OCI-LY3 (cell line): ENCODE results near the gene PMAIP1.

Experiments used
- H2AFZ ChIP-seq: fragments of 200-600, 300-600 bp; shearing (Covaris generic); 2 replicates; pipeline ENCODE4 v1.6.0; 2014; ENCODE audit warnings: antibody characterized with exemption, low read depth, low read length
- H3K27ac ChIP-seq: fragments of 200-600, 300-600 bp; sonication (generic); 2 replicates; pipeline ENCODE4 v1.5.1; 2014; ENCODE audit warnings: mild to moderate bottlenecking, low read length, moderate library complexity, mixed read lengths
- H3K27me3 ChIP-seq: fragments of 200-600, 300-600 bp; sonication (generic); 2 replicates; pipeline ENCODE4 v1.6.1; 2014; ENCODE audit warnings: low read depth, low read length, mixed read lengths
- H3K36me3 ChIP-seq: fragments of 200-600, 300-600 bp; sonication (generic); replicated peaks from 2 replicates; pipeline ENCODE3; 2014; ENCODE audit warnings: low read depth, low read length, mixed read lengths
- H3K4me1 ChIP-seq: fragments of 300-600, 200-600 bp; sonication (generic); 2 replicates; pipeline ENCODE4 v1.6.1; 2014; ENCODE audit warnings: low read length, mixed read lengths
- H3K4me2 ChIP-seq: fragments of 200-600, 300-600 bp; sonication (generic); 2 replicates; pipeline ENCODE4 v1.6.1; 2014; ENCODE audit warnings: low read length, mixed read lengths
- H3K4me3 ChIP-seq: fragments of 300-600, 200-600 bp; sonication (generic); 2 replicates; pipeline ENCODE4 v1.5.1; 2014; ENCODE audit warnings: antibody characterized with exemption, mild to moderate bottlenecking, low read length, moderate library complexity
- H3K79me2 ChIP-seq: fragments of 300-600, 200-600 bp; shearing (Covaris generic); 2 replicates; pipeline ENCODE4 v1.6.1; 2014; ENCODE audit warnings: mild to moderate bottlenecking, low read length, mixed read lengths
- H3K9ac ChIP-seq: fragments of 300-600, 200-600 bp; shearing (Covaris generic); 2 replicates; pipeline ENCODE4 v1.6.0; 2014; ENCODE audit warnings: mild to moderate bottlenecking, low read length, moderate library complexity
- H3K9me3 ChIP-seq: fragments of 200-600, 300-600 bp; shearing (Covaris generic); 2 replicates; pipeline ENCODE4 v1.6.1; 2014; ENCODE audit warnings: low read length, mixed read lengths; ENCODE audit not compliant: insufficient read depth
- H4K20me1 ChIP-seq: fragments of 200-600, 300-600 bp; sonication (generic); 2 replicates; pipeline ENCODE4 v1.6.1; 2016; ENCODE audit warnings: low read length, mixed read lengths; ENCODE audit not compliant: insufficient read depth
- EZH2phosphoT487 ChIP-seq: fragments of 200-600 bp; shearing (Covaris generic); IDR thresholded peaks from 2 replicates; pipeline ENCODE4 v1.6.1; 2018; ENCODE audit warnings: antibody characterized with exemption, mixed run types, low read depth
- TF ChIP-seq, protein P1 (sequence below): fragments of 200-600, 300-600 bp; sonication (generic); IDR thresholded peaks from 2 replicates; pipeline ENCODE4 v1.5.1; 2014; ENCODE audit warnings: antibody characterized with exemption, low read length, low read depth

The PMAIP1 gene

DNA sequence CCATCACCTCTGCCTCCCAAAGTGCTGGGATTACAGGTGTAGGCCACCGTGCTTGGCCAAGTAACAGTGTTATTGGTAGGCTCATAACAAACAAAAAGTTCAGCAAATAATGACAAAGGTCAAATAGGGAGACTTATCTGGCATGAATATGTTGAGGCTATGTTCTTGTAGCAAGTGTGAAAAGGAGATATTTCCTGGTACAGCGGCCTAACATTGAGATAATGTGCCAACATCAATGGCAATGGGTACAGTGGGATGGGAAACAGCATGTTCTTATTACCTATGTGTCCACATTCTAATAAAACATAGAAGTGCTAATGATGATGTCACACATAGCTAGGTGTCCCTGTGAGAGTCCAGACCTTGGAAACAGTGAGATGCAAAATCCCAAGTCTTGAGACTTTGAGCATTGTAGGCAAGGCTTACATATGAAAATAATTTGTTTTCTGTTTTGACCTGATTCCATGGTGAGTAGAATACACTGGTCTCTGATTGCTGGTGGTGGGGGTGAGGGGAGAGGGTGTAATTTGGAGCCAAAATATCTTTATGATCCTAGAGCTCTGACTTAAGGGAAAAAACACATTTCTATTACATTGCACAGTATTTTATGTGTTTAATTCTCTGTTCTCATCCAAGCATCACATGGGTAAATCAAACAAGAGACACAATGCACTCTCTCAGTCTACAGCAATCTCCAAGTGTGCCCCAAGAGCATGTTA, 33.1 kb upstream of the PMAIP1 start:
- H3K27ac ChIP-seq: no peak overlapping the region

DNA sequence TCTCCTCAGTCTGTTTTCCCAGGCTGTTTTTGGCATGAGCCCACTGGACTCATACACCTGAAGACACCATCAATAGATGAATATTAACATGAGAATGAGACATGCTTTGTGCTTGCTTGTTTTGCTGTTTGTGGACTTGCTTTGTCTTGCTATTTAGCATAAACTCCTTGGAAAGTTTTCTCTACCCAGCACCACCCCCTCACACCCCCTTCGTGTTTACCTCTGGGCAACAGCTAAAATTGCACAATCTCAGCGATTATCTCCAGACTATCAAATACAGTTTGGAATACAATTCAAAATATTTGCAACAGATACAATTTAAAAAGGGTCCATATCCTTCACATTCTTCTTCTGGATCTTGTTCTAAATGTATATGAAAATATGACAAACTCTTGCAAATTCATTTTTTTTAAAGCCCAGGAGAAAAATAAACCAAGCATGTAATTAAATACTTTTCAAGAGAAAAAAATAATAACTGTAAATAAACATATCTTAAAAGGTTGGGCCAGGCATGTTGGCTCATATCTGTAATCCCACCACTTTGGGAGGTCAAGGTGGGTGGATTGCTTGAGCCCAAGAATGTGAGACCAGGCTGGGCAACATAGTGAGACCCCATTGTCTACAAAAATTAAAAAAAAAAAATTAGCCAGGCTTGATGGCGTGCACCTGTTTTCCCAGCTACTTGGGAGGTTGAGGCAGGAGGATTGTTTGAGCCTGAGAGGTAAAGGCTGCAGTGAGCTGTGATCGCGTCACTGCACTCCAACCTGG, 32.3 kb upstream of the PMAIP1 start:
- Histone ChIP-seq H3K9ac (no peak overlapping the region), H3K4me1 (peaks cover 4% of the 10 kb centered on the region), H3K27me3 (no peaks in the 10 kb centered on the region), H2AFZ (no peak overlapping the region), H3K27ac (no peak overlapping the region), H4K20me1 (no peaks in the 10 kb centered on the region), H3K36me3 (no peaks in the 10 kb centered on the region), H3K4me2 (no peak overlapping the region), H3K79me2 (no peaks in the 10 kb centered on the region), H3K9me3 (peaks cover 1% of the 10 kb centered on the region; the same call in 1 of the 2 replicates), H3K4me3 (no peak overlapping the region)
- TF ChIP-seq EZH2phosphoT487: no peak
- TF ChIP-seq, protein P1, sequence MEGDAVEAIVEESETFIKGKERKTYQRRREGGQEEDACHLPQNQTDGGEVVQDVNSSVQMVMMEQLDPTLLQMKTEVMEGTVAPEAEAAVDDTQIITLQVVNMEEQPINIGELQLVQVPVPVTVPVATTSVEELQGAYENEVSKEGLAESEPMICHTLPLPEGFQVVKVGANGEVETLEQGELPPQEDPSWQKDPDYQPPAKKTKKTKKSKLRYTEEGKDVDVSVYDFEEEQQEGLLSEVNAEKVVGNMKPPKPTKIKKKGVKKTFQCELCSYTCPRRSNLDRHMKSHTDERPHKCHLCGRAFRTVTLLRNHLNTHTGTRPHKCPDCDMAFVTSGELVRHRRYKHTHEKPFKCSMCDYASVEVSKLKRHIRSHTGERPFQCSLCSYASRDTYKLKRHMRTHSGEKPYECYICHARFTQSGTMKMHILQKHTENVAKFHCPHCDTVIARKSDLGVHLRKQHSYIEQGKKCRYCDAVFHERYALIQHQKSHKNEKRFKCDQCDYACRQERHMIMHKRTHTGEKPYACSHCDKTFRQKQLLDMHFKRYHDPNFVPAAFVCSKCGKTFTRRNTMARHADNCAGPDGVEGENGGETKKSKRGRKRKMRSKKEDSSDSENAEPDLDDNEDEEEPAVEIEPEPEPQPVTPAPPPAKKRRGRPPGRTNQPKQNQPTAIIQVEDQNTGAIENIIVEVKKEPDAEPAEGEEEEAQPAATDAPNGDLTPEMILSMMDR: no peak

More for the DNA sequence above, 33.1 kb upstream of the PMAIP1 start:
- Histone ChIP-seq H3K79me2 (no peaks in the 10 kb centered on the region), H3K9me3 (peaks cover 4% of the 10 kb centered on the region; the same call in 1 of the 2 replicates), H3K27me3 (no peaks in the 10 kb centered on the region), H3K9ac (no peak overlapping the region), H3K4me1 (peaks cover 11% of the 10 kb centered on the region), H4K20me1 (no peaks in the 10 kb centered on the region), H3K4me3 (no peak overlapping the region), H3K4me2 (no peak overlapping the region), H3K36me3 (no peaks in the 10 kb centered on the region), H2AFZ (no peak overlapping the region)
- TF ChIP-seq, protein P1: no peak
- TF ChIP-seq EZH2phosphoT487: no peak

DNA sequence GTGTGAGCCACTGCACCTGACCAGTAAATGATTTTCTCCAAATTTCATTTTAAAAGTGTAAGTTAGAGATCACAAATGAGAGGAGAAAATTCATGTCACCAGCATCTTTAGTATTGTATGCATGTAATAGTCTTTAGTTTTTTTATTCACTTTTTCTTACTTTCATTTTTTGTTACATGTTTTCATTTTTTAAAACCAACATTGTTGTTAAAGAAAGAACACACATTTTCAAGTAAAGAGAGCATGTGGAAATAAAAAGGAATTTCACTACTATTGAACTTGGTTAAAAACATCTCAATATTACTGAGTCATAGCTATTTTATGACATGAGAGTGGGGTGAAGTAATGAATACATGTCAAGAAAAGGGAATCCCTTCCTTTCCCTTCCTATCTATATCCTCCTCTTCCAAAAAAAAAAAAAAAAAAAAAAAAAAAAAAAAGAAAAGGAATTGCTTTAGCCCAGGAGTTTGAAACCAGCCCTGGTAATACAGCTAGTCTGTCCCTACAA, 29.1 kb upstream of the PMAIP1 start:
- no peak overlapping the region for H3K9ac ChIP-seq
- H2AFZ ChIP-seq: no peak overlapping the region
- no peak overlapping the region for H3K4me3 ChIP-seq
- TF ChIP-seq, protein P1: no peak
- TF ChIP-seq EZH2phosphoT487: no peak
- H3K9me3 ChIP-seq: no peaks in the 10 kb centered on the region
- H3K4me1 ChIP-seq: peaks cover 12% of the 10 kb centered on the region
- H3K4me2 ChIP-seq: no peak overlapping the region
- H4K20me1 ChIP-seq: no peaks in the 10 kb centered on the region
- H3K27ac ChIP-seq: no peak overlapping the region
- H3K27me3 ChIP-seq: no peaks in the 10 kb centered on the region
- H3K36me3 ChIP-seq: no peaks in the 10 kb centered on the region
- H3K79me2 ChIP-seq: no peaks in the 10 kb centered on the region

DNA sequence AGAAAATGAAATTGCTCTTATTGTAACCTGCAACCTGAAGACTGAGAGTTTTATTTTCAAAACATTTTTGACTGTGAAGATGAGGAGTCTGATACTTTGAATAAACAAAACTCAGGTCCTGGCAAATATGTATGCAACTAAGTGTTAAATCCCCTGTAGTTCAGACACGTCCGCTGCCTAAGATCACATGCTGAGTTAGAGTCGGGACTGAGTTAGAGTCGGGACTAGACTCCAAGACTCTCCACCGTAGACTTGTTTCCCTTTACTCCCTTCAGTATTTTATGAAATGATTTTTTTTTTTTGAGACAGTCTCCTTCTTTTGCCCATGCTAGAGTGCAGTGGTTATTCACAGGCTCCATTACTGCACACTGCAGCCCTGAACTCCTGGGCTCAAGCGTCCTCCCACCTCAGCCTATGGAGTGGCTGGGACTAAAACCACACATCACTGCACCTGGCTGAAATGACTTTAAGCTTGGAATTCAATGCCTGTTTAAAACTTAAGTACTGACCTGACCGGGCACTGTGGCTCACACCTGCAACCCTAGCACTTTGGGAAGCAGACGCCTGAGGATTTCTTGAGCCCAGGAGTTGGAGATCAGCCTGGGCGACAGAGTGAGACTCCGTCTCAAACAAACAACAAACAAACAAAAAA, 28.0 kb upstream of the PMAIP1 start:
- Histone ChIP-seq H3K9me3 (no peaks in the 10 kb centered on the region), H3K4me3 (no peak overlapping the region), H3K4me1 (peaks cover 24% of the 10 kb centered on the region), H4K20me1 (no peaks in the 10 kb centered on the region), H3K9ac (no peak overlapping the region), H3K27ac (no peak overlapping the region), H3K27me3 (no peaks in the 10 kb centered on the region), H3K79me2 (no peaks in the 10 kb centered on the region), H3K4me2 (no peak overlapping the region), H2AFZ (no peak overlapping the region), H3K36me3 (no peaks in the 10 kb centered on the region)
- no peak for TF ChIP-seq EZH2phosphoT487
- TF ChIP-seq, protein P1: no peak
